HG02840 (cell line): ENCODE measurements around the gene PPP1R26.
"Not testable (repeated sequence)": the region's sequence is repeated elsewhere in the genome, so short reads cannot be mapped to it uniquely, and the experiment has no call there.

Experiments
- ATAC-seq: cut with Tn5 transposase; IDR thresholded peaks from one replicate; pipeline ENCODE4 v1.9.1; 2021; ENCODE audit warnings: mild to moderate bottlenecking, moderate library complexity, moderate number of reproducible peaks; ENCODE audit not compliant: unreplicated experiment, low FRiP score

Gene PPP1R26

DNA sequence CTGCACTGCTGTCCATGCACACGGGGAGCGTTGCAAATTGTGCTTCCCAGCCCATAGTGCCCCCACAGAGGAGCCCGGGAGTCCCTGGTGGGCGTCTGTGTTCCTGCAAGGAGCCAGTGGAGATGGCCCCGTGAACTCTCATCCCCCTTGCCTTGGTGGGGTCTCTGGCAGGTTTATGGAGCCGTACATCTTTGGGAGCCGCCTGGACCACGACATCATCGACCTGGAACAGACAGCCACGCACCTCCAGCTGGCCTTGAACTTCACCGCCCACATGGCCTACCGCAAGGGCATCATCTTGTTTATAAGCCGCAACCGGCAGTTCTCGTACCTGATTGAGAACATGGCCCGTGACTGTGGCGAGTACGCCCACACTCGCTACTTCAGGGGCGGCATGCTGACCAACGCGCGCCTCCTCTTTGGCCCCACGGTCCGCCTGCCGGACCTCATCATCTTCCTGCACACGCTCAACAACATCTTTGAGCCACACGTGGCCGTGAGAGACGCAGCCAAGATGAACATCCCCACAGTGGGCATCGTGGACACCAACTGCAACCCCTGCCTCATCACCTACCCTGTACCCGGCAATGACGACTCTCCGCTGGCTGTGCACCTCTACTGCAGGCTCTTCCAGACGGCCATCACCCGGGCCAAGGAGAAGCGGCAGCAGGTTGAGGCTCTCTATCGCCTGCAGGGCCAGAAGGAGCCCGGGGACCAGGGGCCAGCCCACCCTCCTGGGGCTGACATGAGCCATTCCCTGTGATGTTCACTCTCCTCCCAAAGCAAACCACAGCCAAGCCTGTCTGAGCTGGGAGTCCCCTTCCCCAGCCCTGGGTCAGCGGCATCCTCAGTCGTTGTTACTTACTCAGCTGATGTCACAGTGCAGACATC lies 24.0 kb downstream of the PPP1R26 start:
- no peak for ATAC-seq

DNA sequence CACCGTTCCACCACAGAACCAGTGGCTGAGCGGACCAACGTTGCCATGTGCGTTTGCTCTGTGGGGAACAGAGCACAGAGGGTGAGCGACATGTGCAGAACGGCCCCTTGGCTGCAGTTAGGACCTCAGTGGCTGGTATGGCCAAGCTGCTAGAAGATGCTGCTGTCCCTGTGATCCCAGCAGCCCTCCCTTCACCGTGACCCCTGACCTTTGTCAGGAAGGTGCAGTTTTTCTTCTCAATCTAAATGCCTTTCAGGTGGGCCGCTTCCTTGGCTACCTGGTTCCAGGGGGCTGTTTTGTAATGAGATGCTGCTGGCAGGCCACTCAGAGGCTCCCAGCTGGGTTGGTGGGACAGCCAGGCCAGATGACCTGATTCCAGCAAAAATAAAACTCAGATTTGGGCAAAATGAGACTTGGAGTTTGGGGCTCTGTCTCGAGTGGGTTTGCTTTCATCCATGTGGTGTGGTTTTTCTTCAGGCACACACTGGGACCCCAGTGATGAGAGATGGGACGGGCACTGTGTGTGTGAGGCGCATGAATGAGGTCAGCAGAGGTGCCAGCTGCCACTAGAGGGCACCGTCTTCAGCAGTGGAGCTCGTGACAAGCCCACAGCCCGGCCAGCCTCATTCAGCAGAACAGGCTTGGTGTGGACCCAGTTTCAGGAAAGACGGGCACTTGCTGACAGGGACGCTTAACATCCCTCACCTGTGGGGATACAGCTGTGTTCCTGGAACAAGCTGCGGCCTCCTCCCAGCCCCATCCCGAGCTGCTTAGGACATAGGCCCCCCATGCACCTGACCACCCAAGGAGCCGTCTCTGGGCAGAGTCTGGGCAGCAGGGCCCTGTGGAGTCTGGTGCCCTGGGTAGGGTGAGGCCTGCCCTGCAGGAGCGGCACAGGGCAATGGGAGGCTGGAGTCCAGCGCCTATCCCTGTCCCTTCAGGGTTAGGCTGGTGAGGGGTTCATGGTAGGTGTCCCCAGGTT lies 25.0 kb downstream of the PPP1R26 start:
- ATAC-seq = no peak

DNA sequence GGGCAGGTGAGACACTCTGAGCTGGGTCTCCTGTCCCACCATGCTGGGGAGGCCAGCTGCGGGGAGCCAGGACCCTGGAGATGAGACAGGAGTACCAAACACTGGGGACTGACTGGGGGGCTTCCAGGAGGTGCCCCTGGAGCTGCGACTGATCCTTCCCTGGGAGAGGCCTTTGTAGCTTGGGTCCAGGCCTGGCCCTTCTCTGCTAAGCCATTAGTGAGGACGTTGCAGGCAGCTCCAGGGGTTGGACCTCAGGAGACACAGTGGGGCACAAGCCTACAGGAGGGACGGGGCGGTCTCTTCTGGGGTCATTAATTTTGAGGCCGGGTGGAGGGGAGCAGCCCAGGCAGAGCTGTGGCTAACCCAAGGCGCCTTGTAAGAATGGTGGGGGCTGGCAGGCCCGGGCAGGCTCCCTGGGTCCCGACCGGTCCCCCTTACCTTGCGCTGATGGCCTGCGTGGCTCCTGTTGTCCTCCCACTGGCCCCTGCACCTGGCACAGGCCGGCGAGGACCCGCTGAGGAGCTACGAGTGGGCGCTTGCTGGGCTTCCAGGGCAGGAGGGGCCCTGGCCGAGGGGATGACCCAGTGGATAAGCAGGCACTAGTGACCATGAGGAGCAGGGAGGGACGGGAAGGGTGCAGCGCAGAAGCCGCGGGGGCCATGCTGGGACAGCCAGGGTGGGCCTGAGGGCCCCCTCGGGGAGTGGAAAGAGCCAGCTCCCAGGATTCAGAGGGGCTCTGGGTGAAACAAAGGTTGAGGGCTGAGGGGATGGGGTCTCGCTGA lies 26.0 kb downstream of the PPP1R26 start:
- no peak for ATAC-seq

- no peak for ATAC-seq
Measured at GRCh38 chr9:135506327-135507103, 26.9 kb downstream of the PPP1R26 start.

- ATAC-seq = no peak
Measured at GRCh38 chr9:135507104-135508035, 27.8 kb downstream of the PPP1R26 start.

DNA sequence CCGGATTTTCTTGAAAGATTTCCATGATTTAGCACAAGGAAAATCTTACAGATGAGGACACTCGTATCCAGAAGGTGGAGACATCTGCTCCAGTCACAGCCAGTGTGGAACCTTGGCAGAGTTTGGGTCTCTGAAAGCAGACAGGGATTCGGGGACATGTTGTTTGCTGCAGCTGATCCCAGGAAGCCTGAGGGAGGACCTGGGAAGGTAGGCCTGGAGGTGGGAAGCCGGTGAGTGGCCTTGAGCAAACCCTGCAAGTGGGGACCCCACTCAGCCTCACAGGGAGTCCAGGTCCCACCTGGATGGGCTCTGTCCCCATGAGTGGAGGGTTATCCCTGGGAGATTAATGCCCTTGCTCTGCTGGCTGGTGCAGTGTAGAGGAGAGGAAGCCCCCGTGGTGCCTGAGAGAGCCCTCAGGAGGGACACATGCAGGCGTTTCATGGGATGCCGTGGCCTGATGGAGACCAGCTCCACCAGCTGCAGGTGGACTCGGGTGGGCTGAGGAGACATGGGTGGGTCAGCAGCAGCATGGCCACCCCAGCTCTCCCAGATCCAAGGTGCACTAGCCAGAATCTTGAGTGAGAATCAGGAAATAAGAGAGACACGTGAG lies 28.7 kb downstream of the PPP1R26 start:
- ATAC-seq = no peak

DNA sequence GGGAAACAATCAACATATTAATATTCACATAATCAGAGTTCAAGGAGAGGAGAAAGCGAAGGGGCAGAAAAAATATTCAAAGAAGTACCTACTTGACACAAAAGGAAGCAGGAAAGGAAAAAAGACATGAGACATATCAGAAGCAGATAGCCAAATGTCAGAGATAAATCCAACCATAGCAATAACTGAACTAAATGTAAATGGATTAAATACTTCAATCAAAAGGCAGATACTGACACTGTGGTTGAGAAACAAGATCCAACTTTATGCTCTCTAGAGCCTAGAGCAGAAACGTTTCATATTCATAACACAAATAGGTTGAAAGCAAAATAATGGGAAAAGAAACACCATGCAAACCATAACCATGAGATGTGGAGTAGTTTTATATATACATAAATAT lies 29.9 kb downstream of the PPP1R26 start:
- no peak for ATAC-seq

DNA sequence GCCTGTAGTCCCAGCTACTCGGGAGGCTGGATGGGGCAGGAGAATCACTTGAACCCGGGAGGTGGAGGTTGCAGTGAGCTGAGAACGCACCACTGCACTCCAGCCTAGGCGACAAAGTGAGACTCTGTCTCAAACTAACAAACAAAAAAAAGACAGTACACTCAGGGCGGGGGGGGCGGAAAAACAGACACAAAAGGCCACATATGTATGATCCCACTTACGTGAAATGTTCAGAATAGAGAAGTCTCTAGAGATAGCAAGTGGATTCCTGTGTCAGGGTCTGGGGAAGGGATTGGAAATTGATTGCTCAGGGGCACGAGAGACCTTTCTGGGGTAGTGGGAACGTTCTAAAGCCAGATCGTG lies 32.6 kb downstream of the PPP1R26 start:
- ATAC-seq = no peak

GRCh38 chr9:135512904-135513303 lies 33.3 kb downstream of the PPP1R26 start:
- no peak for ATAC-seq

GRCh38 chr9:135513351-135513846 lies 33.8 kb downstream of the PPP1R26 start:
- no peak for ATAC-seq

- ATAC-seq = not testable (repeated sequence)
Measured at GRCh38 chr9:135513906-135514305, 34.3 kb downstream of the PPP1R26 start.

DNA sequence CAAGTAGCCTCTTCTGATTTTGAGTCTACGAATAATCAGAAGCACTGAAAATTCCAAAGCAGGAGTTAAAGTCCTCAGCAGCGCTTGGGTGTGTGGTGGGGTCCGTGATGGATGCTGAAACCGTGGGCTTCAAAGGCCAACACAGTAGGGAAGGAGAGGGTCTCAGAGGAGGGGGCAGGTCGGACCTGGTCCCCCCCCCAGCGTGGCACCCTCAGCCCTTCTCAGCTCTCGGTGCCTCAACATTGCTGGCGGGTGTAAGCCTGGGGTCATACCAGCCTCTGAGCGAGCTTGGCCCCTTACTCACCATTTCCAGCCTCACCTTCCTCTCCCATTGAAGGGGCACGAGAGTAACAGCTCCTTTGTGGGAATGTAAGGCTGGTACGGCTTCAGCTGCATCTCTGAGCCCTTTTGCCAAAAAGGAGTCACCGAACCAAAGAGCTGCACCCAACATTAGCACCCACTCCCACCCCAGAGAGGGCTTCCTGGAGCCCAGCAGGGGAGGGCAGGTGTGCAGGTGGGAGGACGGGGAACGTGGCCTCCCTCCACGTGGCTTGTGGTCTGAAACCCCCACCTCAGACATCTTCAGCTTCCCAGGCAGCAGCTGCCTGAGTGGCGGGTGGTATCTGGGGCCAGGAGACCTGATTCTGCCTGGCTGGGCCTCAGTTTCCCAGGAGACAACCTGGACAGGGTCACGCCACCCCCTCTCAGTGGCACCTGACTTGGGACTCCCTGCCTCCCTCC lies 34.9 kb downstream of the PPP1R26 start:
- ATAC-seq = no peak

GRCh38 chr9:135515083-135515951 lies 35.7 kb downstream of the PPP1R26 start:
- no peak for ATAC-seq

DNA sequence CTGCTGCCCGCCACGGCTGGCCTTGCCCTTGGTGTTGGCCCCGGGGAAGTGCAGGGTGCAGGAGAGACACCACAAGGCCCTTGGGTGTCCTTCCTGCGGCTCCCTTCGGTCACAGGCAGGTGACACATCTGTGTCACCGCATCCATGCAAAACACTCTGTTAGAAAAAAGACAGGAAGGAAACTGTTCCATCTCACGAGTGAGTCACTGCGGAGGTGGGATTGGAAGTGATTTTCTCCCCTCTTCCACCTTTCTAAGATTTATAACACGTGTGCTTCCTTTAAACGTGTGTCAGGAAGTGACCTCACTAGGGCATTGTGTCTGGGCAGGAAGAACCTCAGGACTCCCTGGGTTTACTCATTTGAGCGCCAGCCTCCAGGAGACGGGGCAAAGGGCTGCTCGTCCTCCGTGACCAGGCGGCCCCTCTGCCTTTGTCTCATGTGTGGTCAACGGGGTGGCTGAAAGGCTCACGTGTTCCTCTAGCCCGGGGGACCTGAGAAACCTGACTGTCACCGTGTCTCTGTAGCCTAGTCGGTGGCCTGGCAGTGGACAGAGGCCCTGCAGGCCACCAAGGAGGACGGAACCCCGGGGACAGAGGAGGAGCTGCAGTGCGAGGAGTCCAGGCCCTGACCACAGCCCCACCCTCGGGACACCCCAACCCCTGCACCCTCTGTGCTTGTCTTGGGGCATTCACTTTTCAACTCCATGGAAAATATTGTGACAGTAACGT lies 36.7 kb downstream of the PPP1R26 start:
- ATAC-seq = no peak

DNA sequence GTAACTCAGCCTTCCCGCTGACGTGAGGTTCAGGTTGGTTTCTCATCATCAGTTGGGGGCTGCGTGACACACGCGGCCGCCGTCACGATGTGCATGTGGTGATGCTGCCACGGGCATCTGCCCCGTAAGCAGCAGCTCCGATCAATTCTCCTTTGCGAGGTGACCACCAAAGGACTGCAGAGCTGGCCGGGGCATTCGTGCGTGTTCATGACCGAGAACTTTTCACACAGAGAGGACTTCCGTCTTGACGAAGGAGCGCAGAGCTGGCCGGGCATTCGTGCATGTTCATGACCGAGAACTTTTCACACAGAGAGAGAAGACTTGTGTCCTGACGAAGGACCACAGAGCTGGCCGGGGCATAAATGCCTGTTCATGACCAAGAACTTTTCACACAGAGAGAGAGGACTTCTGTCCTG lies 37.8 kb downstream of the PPP1R26 start:
- ATAC-seq = no peak
